H1 (cell line): ENCODE measurements around the gene ARHGEF3. TPM values are rescaled to one million over a fixed set of nuclear protein-coding genes. Genes with fewer than 3 reads are reported as not detected.

Experiments used
- CTCF ChIA-PET: fragments of 300-600 bp; sonication (Branson Sonifier 250); formaldehyde crosslinking; loops from one replicate; lab custom pipeline; 2021; ENCODE audit not compliant: partially characterized antibody; lab: Charles Lee
- POLR2A ChIA-PET: fragments of 300-600 bp; sonication (Branson Sonifier 250); formaldehyde crosslinking; loops from one replicate; lab custom pipeline; 2021; ENCODE audit warnings: inconsistent platforms; ENCODE audit not compliant: partially characterized antibody; lab: Charles Lee
- DNase-seq, 2 experiments: peaks; one replicate each; pipeline versions ENCODE4 v3.0.0 to v3.0.0-alpha.2; 2010 to 2022; ENCODE audit warnings: low spot score in 2 of 2, low read depth in 1 of 2, mixed read lengths in 1 of 2
- FAIRE-seq: peaks from 2 replicates; lab custom pipeline; 2011; peaks lifted over from hg19 to GRCh38; lab: Jason Lieb, UNC
- H2AFZ ChIP-seq: 2 replicates; pipeline ENCODE4 v1.8.1; 2012; ENCODE audit warnings: low read length, inconsistent platforms
- H2AK5ac ChIP-seq: 2 replicates; pipeline ENCODE4 v1.6.1; 2013; ENCODE audit warnings: low read depth, low read length
- H2BK120ac ChIP-seq: replicated peaks from 2 replicates; pipeline ENCODE3; 2013; ENCODE audit warnings: low read depth, low read length, inconsistent platforms
- H2BK12ac ChIP-seq: 2 replicates; pipeline ENCODE4 v1.6.1; 2013; ENCODE audit warnings: low read depth, low read length
- H2BK15ac ChIP-seq: 2 replicates; pipeline ENCODE4 v1.6.1; 2013; ENCODE audit warnings: low read length
- H2BK20ac ChIP-seq: 2 replicates; pipeline ENCODE4 v1.6.1; 2013; ENCODE audit warnings: low read length
- H2BK5ac ChIP-seq: 2 replicates; pipeline ENCODE4 v1.6.1; 2013; ENCODE audit warnings: low read depth, low read length
- H3K14ac ChIP-seq: 2 replicates; pipeline ENCODE4 v1.6.1; 2013; ENCODE audit warnings: inconsistent platforms; ENCODE audit not compliant: insufficient read length
- H3K18ac ChIP-seq: 2 replicates; pipeline ENCODE4 v1.6.1; 2013; ENCODE audit warnings: low read length; ENCODE audit errors: extremely low read depth
- H3K23ac ChIP-seq: 2 replicates; pipeline ENCODE4 v1.6.1; 2013; ENCODE audit warnings: inconsistent platforms; ENCODE audit not compliant: insufficient read length
- H3K23me2 ChIP-seq: 2 replicates; pipeline ENCODE4 v1.6.1; 2013; ENCODE audit warnings: low read depth, low read length
- H3K27ac ChIP-seq: 2 replicates; pipeline ENCODE4 v1.6.1; 2011; ENCODE audit warnings: low read depth, low read length, inconsistent platforms
- H3K27me3 ChIP-seq, 4 experiments: replicated peaks in 1 of 4; 1 replicate in 1 of 4; 2 replicates in 3 of 4; pipeline versions ENCODE4 v1.6.1 to v1.8.1; 2011 to 2013; ENCODE audit warnings: low read length in 3 of 4, mild to moderate bottlenecking in 3 of 4, inconsistent platforms in 2 of 4, mixed read lengths in 2 of 4, moderate library complexity in 1 of 4; ENCODE audit not compliant: control insufficient read depth in 3 of 4, insufficient read depth in 3 of 4; ENCODE audit errors: extremely low read depth in 1 of 4
- H3K36me3 ChIP-seq, 4 experiments: 2 replicates each; pipeline versions ENCODE4 v1.6.1 to v1.8.1; 2011 to 2013; ENCODE audit warnings: mild to moderate bottlenecking in 4 of 4, low read length in 3 of 4, moderate library complexity in 2 of 4, control low read depth in 1 of 4, inconsistent platforms in 1 of 4; ENCODE audit not compliant: insufficient read depth in 4 of 4, control insufficient read depth in 2 of 4
- H3K4ac ChIP-seq: replicated peaks from 2 replicates; pipeline ENCODE3; 2013; ENCODE audit warnings: low read length, low read depth, mixed read lengths, inconsistent platforms; ENCODE audit not compliant: insufficient read length
- H3K4me1 ChIP-seq, 4 experiments: replicated peaks in 1 of 4; 1 replicate in 1 of 4; 2 replicates in 3 of 4; pipeline versions ENCODE4 v1.6.1 to v1.8.1; 2011 to 2013; ENCODE audit warnings: low read length in 3 of 4, inconsistent platforms in 2 of 4, mixed read lengths in 1 of 4; ENCODE audit not compliant: insufficient read depth in 4 of 4, control insufficient read depth in 3 of 4
- H3K4me2 ChIP-seq, 2 experiments: 2 replicates each; pipeline versions ENCODE4 v1.6.1 to v1.8.1; 2011 to 2013; ENCODE audit warnings: low read depth in 2 of 2, low read length in 2 of 2, control low read depth in 1 of 2, inconsistent platforms in 1 of 2, mild to moderate bottlenecking in 1 of 2; ENCODE audit not compliant: insufficient read depth in 1 of 2
- H3K4me3 ChIP-seq, 4 experiments: fragments of 200-600, 300-600 bp in 1 of 4; sonication (generic), shearing (Covaris generic), sonication (Bioruptor Twin) in 1 of 4; 2 replicates each; pipeline versions ENCODE4 v1.5.1 to v1.8.1; 2011 to 2016; ENCODE audit warnings: low read length in 4 of 4, low read depth in 3 of 4, control low read depth in 2 of 4, inconsistent platforms in 2 of 4, mild to moderate bottlenecking in 2 of 4, mixed read lengths in 1 of 4, moderate library complexity in 1 of 4; ENCODE audit not compliant: insufficient read depth in 2 of 4; ENCODE audit errors: extremely low read depth in 1 of 4
- H3K56ac ChIP-seq: replicated peaks from 2 replicates; pipeline ENCODE3; 2013; ENCODE audit warnings: low read depth, mild to moderate bottlenecking, mixed read lengths, low read length, inconsistent platforms; ENCODE audit not compliant: insufficient read length
- H3K79me1 ChIP-seq: 2 replicates; pipeline ENCODE4 v1.6.1; 2013; ENCODE audit warnings: low read depth, low read length, control low read depth
- H3K79me2 ChIP-seq, 2 experiments: 2 replicates each; pipeline versions ENCODE4 v1.6.1 to v1.8.1; 2012 to 2013; ENCODE audit warnings: low read length in 2 of 2, mild to moderate bottlenecking in 2 of 2, inconsistent platforms in 1 of 2; ENCODE audit not compliant: insufficient read depth in 2 of 2, control insufficient read depth in 1 of 2
- H3K9ac ChIP-seq, 4 experiments: replicated peaks in 1 of 4; 1 replicate in 1 of 4; 2 replicates in 3 of 4; pipeline versions ENCODE4 v1.6.1 to v1.8.1; 2011 to 2013; ENCODE audit warnings: low read depth in 3 of 4, low read length in 3 of 4, control low read depth in 2 of 4, mild to moderate bottlenecking in 2 of 4, moderate library complexity in 2 of 4, inconsistent platforms in 1 of 4; ENCODE audit errors: extremely low read depth in 1 of 4
- H3K9me3 ChIP-seq, 2 experiments: 2 replicates each; pipeline versions ENCODE4 v1.6.1 to v1.8.1; 2012 to 2013; ENCODE audit warnings: mild to moderate bottlenecking in 2 of 2, moderate library complexity in 2 of 2, control low read depth in 1 of 2, inconsistent platforms in 1 of 2, low read depth in 1 of 2, low read length in 1 of 2, mixed read lengths in 1 of 2; ENCODE audit not compliant: insufficient read depth in 2 of 2
- H4K20me1 ChIP-seq, 2 experiments: replicated peaks in 1 of 2; 2 replicates each; pipeline versions ENCODE3 to v1.8.1; 2011 to 2013; ENCODE audit warnings: inconsistent platforms in 2 of 2, low read length in 2 of 2, mild to moderate bottlenecking in 1 of 2; ENCODE audit not compliant: insufficient read depth in 2 of 2, control insufficient read depth in 1 of 2
- H4K5ac ChIP-seq: 2 replicates; pipeline ENCODE4 v1.6.1; 2013; ENCODE audit warnings: low read length, low read depth, mixed read lengths, inconsistent platforms; ENCODE audit not compliant: insufficient read length
- H4K8ac ChIP-seq: 2 replicates; pipeline ENCODE4 v1.8.0; 2013; ENCODE audit warnings: mild to moderate bottlenecking, moderate library complexity, low read length, inconsistent platforms; ENCODE audit not compliant: insufficient read depth; ENCODE audit errors: extremely low read depth
- H4K91ac ChIP-seq: replicated peaks from 2 replicates; pipeline ENCODE3; 2013; ENCODE audit warnings: low read length, mixed read lengths, inconsistent platforms; ENCODE audit not compliant: insufficient read length
- E2F6 ChIP-seq: IDR thresholded peaks from 2 replicates; pipeline ENCODE4 v1.6.1; 2012; ENCODE audit warnings: inconsistent platforms
- EGR1 ChIP-seq: IDR thresholded peaks from 2 replicates; pipeline ENCODE4 v1.6.1; 2011; ENCODE audit warnings: low read depth, low read length, borderline replicate concordance
- GABPA ChIP-seq: IDR thresholded peaks from 2 replicates; pipeline ENCODE4 v1.6.1; 2011; ENCODE audit warnings: mild to moderate bottlenecking, low read length, moderate library complexity, borderline replicate concordance; ENCODE audit not compliant: insufficient read depth
- HDAC6 ChIP-seq: IDR thresholded peaks from one replicate; pipeline ENCODE4 v1.7.1; 2012; ENCODE audit warnings: low read depth, mild to moderate bottlenecking, inconsistent platforms, low read length, moderate library complexity
- POLR2AphosphoS5 ChIP-seq: IDR thresholded peaks from 2 replicates; pipeline ENCODE4 v1.6.1; 2011; ENCODE audit warnings: low read depth, low read length
- polyA plus RNA-seq, 7 experiments: library from polyadenylated mRNA; depleted of rRNA in 3 of 7; stranded (reverse) in 5 of 7; unstranded in 2 of 7; fragments of >200 nt in 5 of 7; fragments of 200-250 nt in 2 of 7; gene quantifications; 1 replicate in 5 of 7; 2 replicates in 1 of 7; 4 replicates in 1 of 7; pipeline versions ENCODE4 v1.2.1 to v1.2.3, GENCODE V29; 2011 to 2013; ENCODE audit warnings: missing spikeins in 2 of 7, mixed read lengths in 2 of 7
- total RNA-seq: library from RNA; stranded (reverse); fragmentation: NEBNext Ultra II Directional; extraction: Animal tissue kit (Norgen Biotek cat#: 25700); gene quantifications from 2 replicates; pipeline ENCODE4 v1.2.1, GENCODE V29; 2021

The ARHGEF3 gene
- total and polyA plus RNA-seq, 2 of the 8 experiments (the other 6 are each of a cell fraction or from before 2014, with no cell fraction given): 2.8 to 6.0 TPM

- FAIRE-seq (no peak), DNase-seq (no peak)
- Histone ChIP-seq H4K20me1 (no peaks in the 10 kb centered on the region), H3K9ac (no peak overlapping the region), H2AFZ (no peak overlapping the region), H3K14ac (no peak overlapping the region), H4K5ac (no peak overlapping the region), H3K79me2 (no peaks in the 10 kb centered on the region), H3K4me1 (no peaks in the 10 kb centered on the region), H2BK12ac (no peak overlapping the region), H3K4me2 (no peak overlapping the region), H3K18ac (no peak overlapping the region), H4K8ac (no peak overlapping the region), H3K4me3 (no peak overlapping the region), H2BK20ac (no peak overlapping the region), H2AK5ac (no peak overlapping the region), H3K56ac (no peak overlapping the region), H2BK120ac (no peak overlapping the region), H3K27ac (no peak overlapping the region), H4K91ac (no peak overlapping the region), H3K79me1 (no peaks in the 10 kb centered on the region), H3K9me3 (no peaks in the 10 kb centered on the region), H3K36me3 (no peaks in the 10 kb centered on the region), H3K27me3 (no peaks in the 10 kb centered on the region), H2BK5ac (no peak overlapping the region), H3K4ac (no peak overlapping the region), H2BK15ac (no peak overlapping the region), H3K23ac (no peak overlapping the region), H3K23me2 (no peaks in the 10 kb centered on the region)
- ChIA-PET POLR2A (no interaction called here), CTCF (interaction anchor here (1.2 kb wide), 1 partner anchor 290 kb away, joined by 3 read pairs; no protein-coding TSS in a partner anchor)
- no peak for TF ChIP-seq E2F6
- no peak for TF ChIP-seq GABPA
- no peak for TF ChIP-seq POLR2AphosphoS5
- no peak for TF ChIP-seq EGR1
- TF ChIP-seq HDAC6: no peak
Measured at GRCh38 chr3:56706629-56707028, 95.1 kb downstream of the ARHGEF3 start.
